Omental fat pad (tissue), 4 donors: ENCODE data around the gene GPX1. TPM values are rescaled to one million over a fixed set of nuclear protein-coding genes. Genes with fewer than 3 reads are reported as not detected.
"Not testable (repeated sequence)": the region's sequence is repeated elsewhere in the genome, so short reads cannot be mapped to it uniquely, and the experiment has no call there.

ENCODE experiments used
- ATAC-seq: fragments of 150-250 bp; one replicate; pipeline ENCODE4 v1.9.1; 2016; ENCODE audit warnings: mild to moderate bottlenecking, moderate library complexity; ENCODE audit not compliant: low FRiP score
- DNase-seq: peaks from one replicate; pipeline ENCODE4 v3.0.0-alpha.2; 2019; ENCODE audit warnings: low spot score
- CTCF ChIP-seq, 3 donors: fragments of 450-650 bp; IDR thresholded peaks; one replicate each; pipeline ENCODE4 v1.5.1; 2016 to 2017; ENCODE audit warnings: antibody characterized with exemption in 3 of 3, mild to moderate bottlenecking in 3 of 3, moderate library complexity in 2 of 3
- total RNA-seq, 4 donors: library from RNA; depleted of rRNA; stranded (reverse); fragments of >200 nt; gene quantifications; one replicate each; pipeline ENCODE4 v1.1.0, GENCODE V29; 2016

Gene GPX1
- total RNA-seq, 4 donors from 2014 or later = 318 to 730 (median 464) TPM

DNA sequence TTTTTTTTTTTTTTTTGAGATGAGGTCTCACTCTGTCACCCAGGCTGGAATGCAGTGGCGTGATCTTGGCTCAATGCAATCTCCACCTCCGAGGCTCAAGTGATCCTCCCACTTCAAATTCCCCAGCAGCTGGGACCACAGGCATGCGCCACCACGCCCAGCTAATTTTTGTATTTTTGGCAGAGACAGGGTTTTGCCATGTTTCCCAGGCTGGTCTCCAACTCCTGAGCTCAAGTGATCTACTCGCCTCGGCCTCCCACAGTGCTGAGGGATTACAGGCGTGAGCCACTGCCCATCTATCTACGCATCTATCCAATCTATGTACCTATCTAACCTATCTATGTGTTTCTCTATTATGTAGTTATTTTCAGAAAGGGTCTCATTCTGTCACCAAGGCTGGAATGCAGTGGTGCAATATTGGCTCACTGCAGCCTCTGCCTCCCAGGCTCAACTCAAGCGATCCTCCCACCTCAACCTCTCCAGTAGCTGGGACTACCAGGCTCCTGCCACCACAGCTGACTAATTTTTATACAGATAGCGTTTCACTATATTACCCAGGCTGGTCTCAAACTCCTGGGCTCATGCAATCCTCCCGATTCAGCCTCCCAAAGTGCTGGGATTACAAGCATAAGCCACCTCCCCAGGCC, 20.2 kb upstream of the GPX1 start:
- TF ChIP-seq CTCF (IDR thresholded peaks at IDR 0.05) = no peak
- ATAC-seq = peak; percentile 37
- no peak for DNase-seq

- ATAC-seq (peak; percentile 33), DNase-seq (no peak)
- no peak for TF ChIP-seq CTCF (IDR thresholded peaks at IDR 0.05)
Observed at GRCh38 chr3:49377483-49377882, 19.3 kb upstream of the GPX1 start.

GRCh38 chr3:49371946-49372345, 13.8 kb upstream of the GPX1 start:
- TF ChIP-seq CTCF (IDR thresholded peaks at IDR 0.05) = no peak
- no peak for ATAC-seq
- DNase-seq = no peak

- DNase-seq = no peak
- no peak for TF ChIP-seq CTCF (IDR thresholded peaks at IDR 0.05)
- no peak for ATAC-seq
Observed at GRCh38 chr3:49370585-49371290, 12.6 kb upstream of the GPX1 start.

GRCh38 chr3:49362561-49362960, 4.4 kb upstream of the GPX1 start:
- no peak for TF ChIP-seq CTCF (IDR thresholded peaks at IDR 0.05)
- DNase-seq = no peak
- ATAC-seq = no peak

- DNase-seq (no peak), ATAC-seq (no peak)
- TF ChIP-seq CTCF (IDR thresholded peaks at IDR 0.05) = no peak
Observed at GRCh38 chr3:49359623-49360022, 1.5 kb upstream of the GPX1 start.

- ATAC-seq (no peak), DNase-seq (no peak)
- no peak for TF ChIP-seq CTCF (IDR thresholded peaks at IDR 0.05)
Observed at GRCh38 chr3:49358884-49359225, 702 bp upstream of the GPX1 start.

DNA sequence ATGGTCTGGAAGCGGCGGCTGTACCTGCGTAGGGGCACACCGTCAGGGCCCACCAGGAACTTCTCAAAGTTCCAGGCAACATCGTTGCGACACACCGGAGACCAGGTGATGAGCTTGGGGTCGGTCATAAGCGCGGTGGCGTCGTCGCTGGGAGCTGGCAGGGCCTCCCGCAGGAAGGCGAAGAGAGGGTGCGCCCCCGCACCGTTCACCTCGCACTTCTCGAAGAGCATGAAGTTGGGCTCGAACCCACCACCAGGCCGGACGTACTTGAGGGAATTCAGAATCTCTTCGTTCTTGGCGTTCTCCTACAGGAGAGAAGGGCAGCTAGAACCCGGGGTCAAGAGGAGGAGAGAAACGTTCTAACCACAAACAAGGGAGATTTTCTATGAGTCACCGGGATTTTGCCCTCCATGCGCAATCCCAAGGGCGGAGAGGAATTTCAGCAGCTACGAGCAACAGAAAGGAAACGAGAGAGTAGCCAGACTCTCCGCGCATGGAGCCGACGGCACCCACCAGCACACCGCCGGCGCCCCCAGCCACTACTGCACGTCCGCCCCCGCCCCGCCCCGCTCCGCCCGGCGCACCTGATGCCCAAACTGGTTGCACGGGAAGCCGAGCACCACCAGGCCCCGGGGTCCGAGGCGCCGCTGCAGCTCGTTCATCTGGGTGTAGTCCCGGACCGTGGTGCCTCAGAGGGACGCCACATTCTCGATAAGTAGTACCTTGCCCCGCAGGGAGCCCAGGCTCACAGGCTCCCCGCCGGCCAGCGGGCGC, 523 bp downstream of the GPX1 start:
- peak; percentile 74 for ATAC-seq
- DNase-seq = not testable (repeated sequence)

GRCh38 chr3:49357095-49357442, 1.1 kb downstream of the GPX1 start:
- peak; percentile 6 for ATAC-seq
- not testable (repeated sequence) for DNase-seq
